ENCODE measurements around the gene PLCB2. TPM values are rescaled to one million over a fixed set of nuclear protein-coding genes. Genes with fewer than 3 reads are reported as not detected.
A peak's percentile ranks its signal among the peaks of the same experiment; 100 is the strongest.

The PLCB2 gene
- total RNA-seq, 2 donors from 2014 or later = 4.4 to 5.3 TPM

DNA sequence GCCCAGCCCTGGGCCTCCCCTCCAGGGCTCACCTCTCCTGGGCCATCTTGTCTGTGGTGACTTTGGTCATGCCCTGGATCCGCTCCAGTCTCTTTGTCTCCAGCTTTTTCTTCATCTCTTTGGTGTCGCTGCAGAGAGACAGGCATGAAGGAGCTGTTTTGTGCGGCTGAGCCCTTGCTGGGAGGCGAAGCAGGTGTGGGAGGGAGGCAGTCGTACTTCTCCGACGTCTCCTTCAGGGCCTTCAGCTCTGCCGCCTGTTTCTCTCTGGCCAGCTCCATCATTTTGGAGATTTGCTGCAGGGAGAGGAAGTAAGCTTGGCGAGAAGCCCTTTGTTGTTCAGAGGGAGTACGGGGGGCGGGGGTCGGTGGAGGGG, 17.2 kb downstream of the PLCB2 start:
- peak overlapping the region; percentile 14 for H3K4me3 Mint-ChIP-seq
- H3K9me3 ChIP-seq (ENCODE audit: control insufficient read depth, low read length) = no peaks in the 10 kb centered on the region
- H3K4me1 ChIP-seq (ENCODE audit: control insufficient read depth, insufficient read depth, low read length) = no peaks in the 10 kb centered on the region
- H3K27ac ChIP-seq (ENCODE audit: low read depth, low read length) = no peak overlapping the region
- WGBS, 2 experiments (ENCODE audit: insufficient coverage in 1 of 2, insufficient read length in 1 of 2) = 45% methylated on average over 12 of the region's 12 CpGs; no CpG with 5 or more reads in 1 of the 2 experiments
- H3K9ac ChIP-seq (ENCODE audit: extremely low read depth, low read length, poor library complexity, severe bottlenecking) = no peak overlapping the region
- no peak overlapping the region for H3K4me3 ChIP-seq (ENCODE audit: low read length)
- no peaks in the 10 kb centered on the region for H3K9me3 Mint-ChIP-seq
- H3K4me1 Mint-ChIP-seq = peaks cover 2% of the 10 kb centered on the region
- no peaks in the 10 kb centered on the region for H3K36me3 Mint-ChIP-seq (ENCODE audit: low read depth)
- no peak overlapping the region for H3K27ac Mint-ChIP-seq
- peaks cover 100% of the 10 kb centered on the region for H3K27me3 ChIP-seq (ENCODE audit: control insufficient read depth, insufficient read depth, low read length, poor library complexity, severe bottlenecking)
- DNase-seq = no peak
- H3K36me3 ChIP-seq (ENCODE audit: control insufficient read depth, insufficient read depth, low read length) = no peaks in the 10 kb centered on the region
- TF ChIP-seq, protein P1, sequence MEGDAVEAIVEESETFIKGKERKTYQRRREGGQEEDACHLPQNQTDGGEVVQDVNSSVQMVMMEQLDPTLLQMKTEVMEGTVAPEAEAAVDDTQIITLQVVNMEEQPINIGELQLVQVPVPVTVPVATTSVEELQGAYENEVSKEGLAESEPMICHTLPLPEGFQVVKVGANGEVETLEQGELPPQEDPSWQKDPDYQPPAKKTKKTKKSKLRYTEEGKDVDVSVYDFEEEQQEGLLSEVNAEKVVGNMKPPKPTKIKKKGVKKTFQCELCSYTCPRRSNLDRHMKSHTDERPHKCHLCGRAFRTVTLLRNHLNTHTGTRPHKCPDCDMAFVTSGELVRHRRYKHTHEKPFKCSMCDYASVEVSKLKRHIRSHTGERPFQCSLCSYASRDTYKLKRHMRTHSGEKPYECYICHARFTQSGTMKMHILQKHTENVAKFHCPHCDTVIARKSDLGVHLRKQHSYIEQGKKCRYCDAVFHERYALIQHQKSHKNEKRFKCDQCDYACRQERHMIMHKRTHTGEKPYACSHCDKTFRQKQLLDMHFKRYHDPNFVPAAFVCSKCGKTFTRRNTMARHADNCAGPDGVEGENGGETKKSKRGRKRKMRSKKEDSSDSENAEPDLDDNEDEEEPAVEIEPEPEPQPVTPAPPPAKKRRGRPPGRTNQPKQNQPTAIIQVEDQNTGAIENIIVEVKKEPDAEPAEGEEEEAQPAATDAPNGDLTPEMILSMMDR (conservative IDR thresholded peaks at IDR 0.05) = no peak
- H3K27me3 Mint-ChIP-seq (ENCODE audit: insufficient read depth) = peaks cover 89% of the 10 kb centered on the region

DNA sequence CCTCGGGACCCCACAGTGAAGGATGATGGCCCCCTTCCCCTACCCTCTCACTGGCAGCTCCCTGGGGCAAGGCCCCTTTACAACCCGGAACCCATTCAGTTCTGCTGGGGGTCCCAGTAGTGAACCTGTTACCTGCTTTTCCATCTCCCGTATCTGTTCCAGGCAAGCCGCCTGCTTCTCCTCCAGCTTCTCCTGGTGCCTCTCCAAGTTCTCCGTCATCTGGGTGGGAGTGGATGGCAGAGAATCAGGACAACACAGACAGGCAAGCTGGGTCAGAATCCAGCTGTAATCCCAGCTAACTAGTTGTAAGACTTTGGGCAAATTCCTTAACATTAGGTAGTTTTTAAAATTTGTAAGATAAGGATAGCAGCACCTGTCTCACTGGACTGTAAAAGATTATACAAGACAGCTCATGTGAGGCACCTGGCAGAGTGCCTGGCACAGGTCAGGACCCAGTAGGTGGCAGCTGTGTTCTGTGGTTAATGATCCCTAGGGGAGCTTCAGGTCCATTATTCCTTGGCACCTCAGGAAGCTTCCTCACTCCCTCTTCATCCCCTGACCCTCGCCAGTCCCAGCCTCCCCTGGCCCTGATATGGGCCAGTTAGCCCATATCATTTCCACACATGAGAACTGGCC, 18.5 kb downstream of the PLCB2 start:
- Histone ChIP-seq H3K27ac (ENCODE audit: low read depth, low read length) (no peak overlapping the region), H3K4me3 (ENCODE audit: low read length) (no peak overlapping the region), H3K9me3 (ENCODE audit: control insufficient read depth, low read length) (no peaks in the 10 kb centered on the region), H3K4me1 (ENCODE audit: control insufficient read depth, insufficient read depth, low read length) (no peaks in the 10 kb centered on the region), H3K27me3 (ENCODE audit: control insufficient read depth, insufficient read depth, low read length, poor library complexity, severe bottlenecking) (peaks cover 100% of the 10 kb centered on the region), H3K9ac (ENCODE audit: extremely low read depth, low read length, poor library complexity, severe bottlenecking) (no peak overlapping the region), H3K36me3 (ENCODE audit: control insufficient read depth, insufficient read depth, low read length) (no peaks in the 10 kb centered on the region)
- no peak for DNase-seq
- H3K27ac Mint-ChIP-seq = no peak overlapping the region
- TF ChIP-seq, protein P1 (conservative IDR thresholded peaks at IDR 0.05) = no peak
- H3K36me3 Mint-ChIP-seq (ENCODE audit: low read depth) = no peaks in the 10 kb centered on the region
- 71 to 75% methylated on average over 4 to 6 of the region's 6 CpGs for WGBS, 2 experiments (ENCODE audit: insufficient coverage in 1 of 2, insufficient read length in 1 of 2)
- H3K4me3 Mint-ChIP-seq = no peak overlapping the region
- H3K4me1 Mint-ChIP-seq = peaks cover 2% of the 10 kb centered on the region
- H3K9me3 Mint-ChIP-seq = no peaks in the 10 kb centered on the region
- peaks cover 89% of the 10 kb centered on the region for H3K27me3 Mint-ChIP-seq (ENCODE audit: insufficient read depth)

DNA sequence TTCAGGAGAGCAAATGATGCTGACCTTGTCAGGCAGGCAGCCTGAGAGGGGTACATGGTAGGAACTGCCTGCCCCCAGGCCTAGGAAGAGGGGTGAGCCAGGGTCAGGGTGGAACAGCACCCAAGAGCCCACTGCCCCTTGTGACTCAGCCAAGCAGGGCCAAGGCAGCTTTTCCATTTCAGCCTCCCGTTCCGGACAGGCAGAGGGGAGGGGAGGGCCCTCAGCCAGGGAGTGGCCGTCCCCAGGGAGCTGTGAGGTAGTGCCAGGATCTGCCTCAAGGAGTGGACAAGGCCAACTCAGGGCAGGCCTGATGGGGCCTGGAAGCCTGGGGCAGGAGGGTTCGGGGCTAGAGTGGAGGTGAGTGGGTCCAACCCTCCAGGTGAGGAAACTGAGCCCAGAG, 19.8 kb downstream of the PLCB2 start:
- DNase-seq = no peak
- Histone ChIP-seq H3K27me3 (ENCODE audit: control insufficient read depth, insufficient read depth, low read length, poor library complexity, severe bottlenecking) (peaks cover 100% of the 10 kb centered on the region), H3K4me3 (ENCODE audit: low read length) (no peak overlapping the region), H3K4me1 (ENCODE audit: control insufficient read depth, insufficient read depth, low read length) (no peaks in the 10 kb centered on the region), H3K9me3 (ENCODE audit: control insufficient read depth, low read length) (no peaks in the 10 kb centered on the region), H3K27ac (ENCODE audit: low read depth, low read length) (no peak overlapping the region), H3K36me3 (ENCODE audit: control insufficient read depth, insufficient read depth, low read length) (no peaks in the 10 kb centered on the region), H3K9ac (ENCODE audit: extremely low read depth, low read length, poor library complexity, severe bottlenecking) (no peak overlapping the region)
- peaks cover 2% of the 10 kb centered on the region for H3K4me1 Mint-ChIP-seq
- no peaks in the 10 kb centered on the region for H3K36me3 Mint-ChIP-seq (ENCODE audit: low read depth)
- H3K9me3 Mint-ChIP-seq = no peaks in the 10 kb centered on the region
- H3K4me3 Mint-ChIP-seq = no peak overlapping the region
- TF ChIP-seq, protein P1 (conservative IDR thresholded peaks at IDR 0.05) = no peak
- peaks cover 90% of the 10 kb centered on the region for H3K27me3 Mint-ChIP-seq (ENCODE audit: insufficient read depth)
- H3K27ac Mint-ChIP-seq = no peak overlapping the region
- WGBS, 2 experiments (ENCODE audit: insufficient coverage in 1 of 2, insufficient read length in 1 of 2) = 93 to 100% methylated on average over 2 to 4 of the region's 4 CpGs
